ENCODE measurements around the gene NFATC1.

NFATC1 gene

DNA sequence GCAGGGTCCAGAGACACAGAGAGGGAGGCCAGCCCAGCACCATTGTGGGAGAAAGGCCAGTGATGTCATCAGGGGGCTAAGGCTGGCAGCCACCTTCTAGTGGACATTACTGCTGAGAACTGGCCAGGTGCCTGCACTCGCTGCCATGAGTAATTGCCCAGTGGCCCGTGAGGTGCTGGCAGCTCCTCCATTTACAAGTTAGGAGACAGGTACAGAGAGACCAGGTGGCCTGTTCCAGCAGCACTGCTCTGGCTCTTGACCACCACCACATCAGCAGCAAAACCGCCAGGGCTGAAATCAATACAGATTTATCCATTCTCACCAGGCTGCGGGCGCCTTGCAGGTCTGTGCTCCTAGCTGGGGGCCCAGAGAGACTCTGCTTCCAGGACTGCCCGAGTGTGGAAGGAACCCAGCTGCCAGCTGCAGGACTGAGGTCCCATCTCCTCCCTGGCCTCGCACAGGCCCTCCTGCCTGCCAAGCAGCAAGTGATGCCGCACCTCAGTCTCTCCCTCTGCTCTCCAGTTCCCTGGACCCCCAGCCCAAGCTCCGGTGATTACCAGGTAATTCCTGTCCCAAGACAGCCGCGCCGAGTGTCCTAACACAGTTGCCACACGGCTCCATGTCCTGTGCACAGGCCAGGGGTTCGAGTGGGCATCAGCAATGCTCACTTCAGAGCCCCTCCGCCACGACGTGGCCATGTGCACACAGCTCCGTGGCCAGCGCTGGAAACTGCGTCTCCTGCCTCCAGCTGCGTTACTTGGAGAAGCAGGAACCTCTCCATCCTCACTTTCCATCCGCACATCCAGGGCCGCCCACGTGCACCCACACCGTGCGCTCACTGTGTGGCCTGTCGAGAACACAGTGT lies 182.9 kb downstream of the NFATC1 start:
- peak overlapping the region; percentile 50 for H3K27ac Mint-ChIP-seq
- peaks cover 3% of the 10 kb centered on the region for H3K9me3 Mint-ChIP-seq
- no peak overlapping the region for H3K4me3 Mint-ChIP-seq
- intact Hi-C loops (cut with micrococcal nuclease): no loop called here
- peaks cover 9% of the 10 kb centered on the region for H3K27me3 Mint-ChIP-seq
- H3K36me3 Mint-ChIP-seq (ENCODE audit: low read depth): no peaks in the 10 kb centered on the region
- peaks cover 26% of the 10 kb centered on the region for H3K4me1 Mint-ChIP-seq (ENCODE audit: low read depth)

Measured in dendritic cell treated with granulocyte-macrophage colony-stimulating factor and Interleukin-4, amounts not matched to agents 40 ng/mL and 50 ng/mL, for 4 days (primary cell).